Fibroblast of mammary gland (primary cell): ENCODE measurements around the gene SEC31B.

Experiments used
- DNase-seq: peaks from one replicate; pipeline ENCODE4 v3.0.0-alpha.2; 2010; ENCODE audit warnings: low read depth
- H3K4me3 ChIP-seq: 2 replicates; pipeline ENCODE4 v1.5.1; 2011; ENCODE audit warnings: low read depth, mild to moderate bottlenecking, low read length, moderate library complexity; ENCODE audit not compliant: control insufficient read depth
- CTCF ChIP-seq: conservative IDR thresholded peaks from 2 replicates; pipeline ENCODE4 v1.5.1; 2011; ENCODE audit warnings: low read depth, low read length, inconsistent platforms; ENCODE audit not compliant: control insufficient read depth, insufficient read depth

Gene SEC31B

GRCh38 chr10:100565206-100565985, 45.7 kb upstream of the SEC31B start:
- DNase-seq = no peak
- no peak overlapping the region for H3K4me3 ChIP-seq
- no peak for TF ChIP-seq CTCF

- H3K4me3 ChIP-seq = no peak overlapping the region
- peak; percentile 61 for DNase-seq
- peak; percentile 59 for TF ChIP-seq CTCF
Measured at GRCh38 chr10:100562008-100562672, 42.5 kb upstream of the SEC31B start.

- no peak for TF ChIP-seq CTCF
- DNase-seq = no peak
- no peak overlapping the region for H3K4me3 ChIP-seq
Measured at GRCh38 chr10:100561005-100561404, 41.3 kb upstream of the SEC31B start.

- H3K4me3 ChIP-seq = no peak overlapping the region
- no peak for DNase-seq
- no peak for TF ChIP-seq CTCF
Measured at GRCh38 chr10:100560248-100560647, 40.6 kb upstream of the SEC31B start.

GRCh38 chr10:100554902-100555301, 35.2 kb upstream of the SEC31B start:
- no peak for DNase-seq
- H3K4me3 ChIP-seq = no peak overlapping the region
- TF ChIP-seq CTCF = no peak

- DNase-seq = no peak
- no peak overlapping the region for H3K4me3 ChIP-seq
- TF ChIP-seq CTCF = no peak
Measured at GRCh38 chr10:100553929-100554328, 34.3 kb upstream of the SEC31B start.

GRCh38 chr10:100551738-100552137, 32.1 kb upstream of the SEC31B start:
- DNase-seq = no peak
- TF ChIP-seq CTCF = no peak
- no peak overlapping the region for H3K4me3 ChIP-seq
